ENCODE results near the gene MAD1L1.

DNA sequence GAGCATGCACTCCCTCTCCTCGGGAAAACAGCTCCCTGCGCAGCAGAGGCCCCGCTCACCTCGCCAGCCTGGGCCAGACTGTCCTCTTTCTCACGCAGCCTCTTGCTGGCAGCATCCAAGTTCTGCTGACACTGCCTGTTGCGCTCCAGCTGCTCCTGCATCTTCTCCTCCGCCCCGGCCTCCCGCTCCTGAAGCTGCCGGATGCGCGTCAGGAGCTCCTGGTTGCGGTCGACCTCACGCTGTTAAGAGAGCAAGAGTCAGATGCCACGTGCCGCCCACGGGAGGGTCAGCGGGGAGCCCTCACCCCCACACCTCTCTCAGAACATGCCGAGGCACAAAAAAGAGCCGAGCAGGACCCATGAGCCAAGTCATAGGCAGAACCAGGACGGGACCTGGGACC is 10.2 kb downstream of the MAD1L1 start:
- TF ChIP-seq, protein P1, sequence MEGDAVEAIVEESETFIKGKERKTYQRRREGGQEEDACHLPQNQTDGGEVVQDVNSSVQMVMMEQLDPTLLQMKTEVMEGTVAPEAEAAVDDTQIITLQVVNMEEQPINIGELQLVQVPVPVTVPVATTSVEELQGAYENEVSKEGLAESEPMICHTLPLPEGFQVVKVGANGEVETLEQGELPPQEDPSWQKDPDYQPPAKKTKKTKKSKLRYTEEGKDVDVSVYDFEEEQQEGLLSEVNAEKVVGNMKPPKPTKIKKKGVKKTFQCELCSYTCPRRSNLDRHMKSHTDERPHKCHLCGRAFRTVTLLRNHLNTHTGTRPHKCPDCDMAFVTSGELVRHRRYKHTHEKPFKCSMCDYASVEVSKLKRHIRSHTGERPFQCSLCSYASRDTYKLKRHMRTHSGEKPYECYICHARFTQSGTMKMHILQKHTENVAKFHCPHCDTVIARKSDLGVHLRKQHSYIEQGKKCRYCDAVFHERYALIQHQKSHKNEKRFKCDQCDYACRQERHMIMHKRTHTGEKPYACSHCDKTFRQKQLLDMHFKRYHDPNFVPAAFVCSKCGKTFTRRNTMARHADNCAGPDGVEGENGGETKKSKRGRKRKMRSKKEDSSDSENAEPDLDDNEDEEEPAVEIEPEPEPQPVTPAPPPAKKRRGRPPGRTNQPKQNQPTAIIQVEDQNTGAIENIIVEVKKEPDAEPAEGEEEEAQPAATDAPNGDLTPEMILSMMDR (conservative IDR thresholded peaks at IDR 0.05; ENCODE audit: low read length) = no peak
- no peak for TF ChIP-seq EZH2phosphoT487 (IDR thresholded peaks at IDR 0.05; ENCODE audit: borderline replicate concordance, low read depth, low read length)

Data from OCI-LY7 (cell line).